Measurements from ENCODE around the gene SCYL3.
"Not testable (repeated sequence)": the region's sequence is repeated elsewhere in the genome, so short reads cannot be mapped to it uniquely, and the experiment has no call there.

SCYL3 gene

DNA sequence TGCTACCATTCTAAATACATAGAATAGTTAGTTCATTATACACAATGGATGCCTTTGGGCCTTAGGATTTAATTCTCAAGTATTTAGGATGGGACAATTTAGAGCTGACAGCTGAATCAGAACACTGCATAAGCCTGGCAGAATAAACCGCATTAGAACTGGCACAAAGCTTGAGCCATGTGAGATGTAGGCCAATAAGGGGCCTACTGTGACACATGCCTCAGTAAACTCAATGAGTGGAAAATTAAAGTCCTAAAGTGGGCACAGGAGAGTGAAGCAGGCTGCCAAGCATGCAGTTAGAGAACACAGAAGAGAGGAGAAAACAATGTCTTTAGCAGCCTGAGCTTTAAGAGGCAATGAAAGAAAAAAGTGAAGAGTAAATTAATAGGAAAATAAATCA lies 24.3 kb downstream of the SCYL3 start:
- no peak for DNase-seq (ENCODE audit: low read depth)

DNA sequence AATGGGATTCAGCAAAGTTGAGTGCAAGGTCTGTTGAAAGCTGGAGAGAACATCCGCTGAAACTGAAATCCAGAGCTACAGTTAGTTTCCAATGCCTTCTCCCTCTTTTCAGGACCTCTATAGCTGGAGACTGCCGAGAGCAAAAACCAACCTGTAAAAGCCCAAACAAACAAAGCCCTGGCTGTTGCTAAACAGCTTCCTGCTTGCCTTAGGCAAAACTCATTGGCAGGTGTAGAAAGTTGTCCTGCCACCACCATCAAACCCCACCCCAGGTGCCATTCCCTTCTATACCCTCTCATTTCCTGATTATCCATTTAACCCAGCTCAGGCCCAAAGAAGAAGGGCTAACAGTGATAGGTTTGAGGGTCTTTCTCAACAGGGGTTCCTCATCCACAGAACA lies 24.7 kb downstream of the SCYL3 start:
- no peak for DNase-seq (ENCODE audit: low read depth)

DNA sequence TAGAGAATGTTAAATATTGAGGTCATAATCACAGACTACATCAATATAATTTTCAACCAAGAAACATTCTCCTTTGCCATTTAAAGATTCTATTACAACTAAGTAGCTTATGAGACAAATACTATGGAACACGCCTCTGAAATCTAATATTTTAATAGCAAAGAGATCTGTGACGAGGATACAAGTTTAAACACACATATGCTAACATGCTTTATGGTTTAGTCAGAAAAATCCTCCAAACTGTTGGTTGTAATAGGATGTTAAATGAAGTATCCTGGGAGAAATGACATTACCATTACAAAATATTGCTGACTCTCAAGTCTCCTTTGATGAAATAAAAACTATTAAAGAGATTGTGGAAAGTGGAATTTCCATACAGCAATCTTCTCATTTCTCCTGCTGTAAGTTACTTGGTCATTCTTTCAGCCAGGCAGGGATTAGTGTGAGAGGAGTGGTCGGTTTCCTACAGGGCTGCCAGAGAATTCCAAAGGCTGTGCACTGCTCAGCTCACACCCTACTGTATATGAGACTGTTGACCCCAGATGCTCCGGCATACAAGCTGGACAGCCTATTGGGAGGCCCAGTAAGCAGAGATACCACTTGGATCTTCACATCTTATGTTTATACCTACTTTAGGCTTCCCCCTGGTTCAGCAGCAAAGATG lies 26.6 kb downstream of the SCYL3 start:
- no peak for DNase-seq (ENCODE audit: low read depth)

DNA sequence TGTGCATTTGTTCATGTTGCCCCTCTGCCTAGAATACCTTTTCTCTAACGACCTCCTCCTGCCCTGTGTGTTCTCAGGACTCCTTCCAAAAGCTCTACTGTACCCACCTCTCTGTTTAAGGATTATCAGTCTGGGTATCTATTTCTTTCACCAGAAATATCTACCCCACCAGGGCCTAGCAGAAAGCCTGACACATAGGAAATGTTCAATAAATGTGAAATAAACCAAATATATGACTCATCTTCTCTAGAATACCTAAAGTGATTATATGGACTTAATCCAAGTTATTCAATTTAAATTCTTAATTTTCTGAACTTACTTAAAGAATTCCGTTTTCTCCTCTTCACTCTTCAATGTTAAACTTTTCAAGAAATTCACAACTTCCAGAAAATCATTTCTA lies 27.1 kb downstream of the SCYL3 start:
- no peak for DNase-seq (ENCODE audit: low read depth)

DNA sequence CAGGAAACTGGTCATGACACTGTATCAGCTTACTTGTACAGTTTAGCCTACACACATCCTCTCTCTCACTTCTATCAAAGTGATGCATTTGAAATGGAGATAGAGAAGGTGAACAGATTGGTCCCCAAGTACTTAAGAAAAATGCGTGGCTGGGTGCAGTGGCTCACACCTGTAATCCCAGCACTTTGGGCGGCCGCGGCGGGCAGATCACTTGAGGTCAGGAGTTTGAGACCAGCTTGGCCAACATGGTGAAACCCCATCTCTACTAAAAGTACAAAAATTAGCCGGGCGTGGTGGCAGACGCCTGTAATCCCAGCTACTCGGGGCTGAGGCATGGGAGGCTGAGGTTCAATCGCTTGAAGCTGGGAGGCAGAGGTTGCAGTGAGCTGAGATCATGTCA lies 29.2 kb downstream of the SCYL3 start:
- not testable (repeated sequence) for DNase-seq (ENCODE audit: low read depth)

DNA sequence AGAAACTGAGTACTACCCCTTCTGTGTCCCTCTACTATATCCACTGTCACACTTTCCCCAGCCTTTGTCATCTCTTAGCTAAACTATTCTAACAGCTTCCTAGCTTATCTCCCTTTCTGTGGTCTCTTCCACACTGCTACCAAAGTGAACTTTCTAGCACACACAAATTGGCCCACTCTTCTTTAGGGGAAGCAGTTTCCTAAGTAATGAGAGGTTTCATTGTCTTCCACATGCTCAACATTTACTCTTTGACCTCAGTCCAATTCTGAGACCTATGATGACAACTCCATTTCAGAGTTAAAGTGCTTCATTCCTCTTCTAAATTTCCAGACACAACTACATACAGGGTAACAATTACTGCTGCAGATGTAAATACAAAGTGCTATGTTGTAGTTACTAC lies 32.9 kb downstream of the SCYL3 start:
- DNase-seq (ENCODE audit: low read depth), result no peak

DNA sequence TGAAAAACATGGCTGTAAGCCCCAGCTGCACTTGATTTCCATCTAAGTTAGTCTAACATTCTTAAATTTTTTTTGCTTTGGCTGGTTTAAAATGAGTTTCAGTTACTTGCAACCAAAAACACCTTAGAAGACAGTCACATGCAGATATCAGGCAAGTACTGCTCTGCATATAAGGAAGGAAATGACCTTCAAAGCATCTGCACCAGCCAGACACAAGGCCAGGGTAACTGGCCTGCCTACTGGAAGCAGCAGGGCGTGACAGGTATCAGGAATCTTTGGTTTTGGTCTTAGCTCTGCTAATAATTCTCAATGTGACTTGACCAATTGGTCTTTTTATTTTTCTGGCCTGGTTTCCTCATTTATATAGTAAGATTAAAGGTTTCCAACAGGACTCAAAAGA lies 33.5 kb downstream of the SCYL3 start:
- no peak for DNase-seq (ENCODE audit: low read depth)

DNA sequence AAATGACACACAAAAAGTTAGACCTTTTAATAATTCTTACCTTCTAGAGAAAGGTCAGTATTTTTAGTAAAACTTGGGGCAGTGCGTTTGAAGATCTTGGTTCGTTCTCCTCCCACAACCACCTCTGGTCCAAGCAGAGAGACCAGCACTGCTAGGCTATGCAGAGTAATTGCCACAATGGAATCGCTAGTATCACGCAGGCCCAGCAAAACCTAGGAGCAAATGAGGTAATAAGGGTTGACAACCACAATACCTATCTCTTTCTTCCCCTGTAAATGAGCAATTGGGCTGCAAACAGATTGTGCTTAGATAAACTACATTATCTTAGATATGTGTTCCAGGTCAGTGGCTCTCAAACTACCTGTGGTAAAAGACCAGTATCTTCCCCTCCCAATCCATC lies 34.7 kb downstream of the SCYL3 start:
- DNase-seq (ENCODE audit: low read depth), result no peak

DNA sequence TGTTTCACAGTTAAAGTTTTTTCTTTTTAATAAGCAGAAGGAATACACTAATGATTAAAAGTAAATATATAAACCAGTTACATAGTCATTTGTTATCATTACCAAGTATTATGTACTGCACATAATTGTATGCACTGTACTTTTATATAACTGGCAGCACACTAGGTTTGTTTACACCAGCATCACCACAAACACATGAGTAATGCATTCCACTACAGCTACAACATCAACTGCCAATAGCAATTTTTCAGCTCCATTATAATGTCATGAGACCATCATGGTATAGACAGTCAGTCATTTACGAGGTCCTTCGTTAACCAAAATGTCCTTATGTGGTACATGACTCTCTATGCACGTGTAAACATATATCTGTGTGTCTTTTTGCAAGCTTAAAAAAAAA lies 35.2 kb downstream of the SCYL3 start:
- DNase-seq (ENCODE audit: low read depth), result no peak

DNA sequence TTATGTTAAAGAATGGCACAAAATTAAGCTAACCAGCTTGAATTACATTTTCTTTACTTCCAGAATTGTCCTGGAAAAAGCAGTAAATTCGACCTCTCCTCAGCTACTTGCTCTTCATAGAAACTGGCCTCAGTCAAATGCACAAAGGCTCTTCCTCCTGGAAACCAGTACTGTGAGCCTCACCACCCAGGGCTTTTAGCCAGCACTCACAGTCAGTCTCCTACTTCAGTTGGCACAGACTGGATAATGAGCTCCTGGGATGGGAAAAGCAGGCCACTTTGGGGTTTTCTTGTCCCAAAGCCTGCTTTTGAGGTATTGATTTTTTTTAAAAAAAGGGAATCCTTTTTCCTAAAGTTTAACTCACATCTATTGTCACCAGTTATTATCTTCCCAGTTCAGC lies 40.4 kb downstream of the SCYL3 start:
- no peak for DNase-seq (ENCODE audit: low read depth)

DNA sequence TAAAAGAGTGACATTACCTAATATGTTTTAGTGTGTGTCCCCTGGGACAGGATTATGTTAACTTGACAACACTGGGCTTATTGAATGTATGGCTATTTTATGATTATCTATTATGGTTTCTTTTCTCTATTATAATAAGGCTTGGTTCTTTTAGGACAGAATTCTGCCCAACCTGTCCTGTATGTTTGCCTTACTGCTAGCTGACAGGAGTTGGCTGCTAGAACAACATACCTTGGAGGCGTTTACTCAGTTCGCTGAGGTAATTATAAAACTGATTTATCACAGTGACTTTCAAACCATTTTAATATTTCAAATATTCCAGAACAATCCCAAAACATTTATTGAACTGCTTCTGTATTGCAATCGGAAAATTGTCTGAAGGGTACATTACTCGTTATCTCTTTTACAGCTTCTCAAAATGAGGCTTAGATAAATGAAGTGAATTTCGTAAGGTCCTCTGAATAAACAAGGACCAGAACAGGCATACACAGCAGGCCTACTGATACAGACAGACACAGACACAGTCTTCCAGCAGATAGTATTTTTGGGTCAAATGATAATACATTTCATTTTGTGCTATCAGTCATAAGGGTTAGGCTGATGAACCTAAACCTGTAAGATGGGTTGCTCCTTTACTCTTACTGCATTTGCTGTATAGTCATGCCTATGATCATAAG lies 44.2 kb downstream of the SCYL3 start:
- no peak for DNase-seq (ENCODE audit: low read depth)

DNA sequence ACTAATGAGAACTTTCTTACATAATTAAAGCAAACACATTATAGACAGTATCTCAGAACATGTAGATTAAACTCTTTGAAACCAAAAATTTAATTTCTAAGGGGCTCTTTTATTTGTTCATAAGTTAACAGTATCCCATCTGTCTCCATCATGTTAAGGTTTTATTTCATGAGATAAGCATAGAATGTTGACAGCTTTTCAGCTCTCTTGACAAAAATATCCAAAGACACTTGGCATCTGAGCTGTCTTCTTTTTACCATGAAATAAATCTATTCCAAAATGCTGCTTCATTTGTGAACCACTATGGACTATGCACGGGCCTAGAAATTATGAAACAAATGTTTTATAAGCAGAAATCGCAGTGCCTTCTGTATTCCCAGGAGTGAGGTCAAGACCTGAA lies 45.2 kb downstream of the SCYL3 start:
- no peak for DNase-seq (ENCODE audit: low read depth)

DNA sequence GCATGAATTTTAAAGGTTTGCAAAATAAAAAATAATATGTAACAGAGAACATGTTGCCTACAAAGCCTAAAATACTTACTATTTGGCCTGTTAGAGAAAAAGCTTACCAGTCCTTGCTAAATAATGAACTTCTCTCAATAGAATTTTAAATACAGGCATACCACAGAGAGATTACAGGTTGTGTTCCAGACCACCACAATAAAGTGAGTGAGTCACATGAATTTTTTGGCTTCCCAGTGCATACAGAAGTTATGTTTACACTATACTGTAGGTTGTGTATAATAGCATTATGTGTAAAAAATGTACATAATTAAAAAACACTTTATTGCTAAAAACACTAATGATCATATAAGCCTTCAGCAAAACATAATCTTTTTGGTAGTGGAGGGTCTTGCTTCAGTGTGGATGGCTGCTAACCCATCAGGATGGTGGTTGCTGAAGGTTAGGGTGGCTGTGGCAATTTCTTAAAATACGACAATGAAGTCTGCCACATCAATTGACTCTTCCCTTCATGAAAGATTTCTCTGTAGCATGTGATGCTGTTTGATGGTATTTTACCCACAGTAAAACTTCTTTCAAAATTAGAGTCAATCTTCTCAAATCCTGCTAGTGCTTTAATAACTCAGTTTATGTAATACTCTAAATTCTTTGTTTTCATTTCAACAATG lies 48.6 kb downstream of the SCYL3 start:
- no peak for DNase-seq (ENCODE audit: low read depth)

DNA sequence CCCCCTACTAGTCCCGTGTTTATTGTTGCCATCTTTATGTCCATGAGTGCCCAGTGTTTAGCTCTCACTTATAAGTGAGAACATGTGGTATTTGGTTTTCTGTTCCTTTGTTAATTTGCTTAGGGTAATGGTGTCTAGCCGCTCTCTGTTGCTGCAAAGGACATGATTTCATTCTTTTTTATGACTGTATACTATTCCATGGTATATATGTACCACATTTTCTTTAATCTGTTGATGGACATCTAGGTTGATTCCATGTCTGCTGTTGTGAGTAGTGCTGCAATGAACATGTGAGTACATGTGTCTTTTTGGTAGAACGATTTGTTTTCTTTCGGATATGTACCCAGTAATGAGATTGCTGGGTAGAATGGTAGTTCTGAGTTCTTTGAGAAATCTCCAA lies 54.8 kb downstream of the SCYL3 start:
- DNase-seq (ENCODE audit: low read depth), result no peak

DNA sequence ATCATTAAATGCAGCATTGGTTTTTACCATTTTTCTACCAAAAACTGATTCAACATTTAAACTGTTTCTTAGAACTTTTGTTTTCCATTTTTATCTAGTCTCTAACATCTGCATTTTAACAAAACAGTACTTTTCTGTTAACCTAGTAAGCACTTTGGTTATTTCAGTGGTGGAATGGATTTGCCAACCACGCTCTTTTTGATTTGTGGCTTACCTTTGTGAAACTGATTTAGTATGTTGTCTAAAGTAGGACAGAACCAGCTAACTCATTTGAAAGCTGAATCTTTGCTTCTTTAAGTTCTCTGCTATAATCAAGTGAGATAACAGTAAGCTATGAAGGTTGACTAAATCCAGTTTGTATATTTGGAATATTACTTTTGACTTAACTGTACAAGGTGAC lies 57.5 kb downstream of the SCYL3 start:
- no peak for DNase-seq (ENCODE audit: low read depth)

DNA sequence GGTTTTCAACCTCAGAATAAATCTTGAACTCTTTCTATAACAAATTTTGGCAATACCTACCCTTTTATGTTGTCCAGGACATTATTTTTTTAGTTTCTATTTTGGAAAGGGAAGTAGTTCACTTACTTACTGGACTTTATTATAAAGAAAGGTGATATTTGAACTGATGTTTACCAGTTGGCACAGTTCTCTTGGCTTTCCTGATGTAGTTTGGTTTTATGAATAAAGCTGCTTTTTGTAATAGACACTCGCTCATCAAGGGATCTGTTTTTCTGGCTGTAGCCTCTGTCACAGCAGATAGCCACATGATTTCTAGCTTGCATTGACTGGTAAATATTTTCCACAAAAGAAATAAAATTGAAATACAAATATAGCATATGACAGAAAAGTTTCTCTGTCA lies 58.0 kb downstream of the SCYL3 start:
- no peak for DNase-seq (ENCODE audit: low read depth)

DNA sequence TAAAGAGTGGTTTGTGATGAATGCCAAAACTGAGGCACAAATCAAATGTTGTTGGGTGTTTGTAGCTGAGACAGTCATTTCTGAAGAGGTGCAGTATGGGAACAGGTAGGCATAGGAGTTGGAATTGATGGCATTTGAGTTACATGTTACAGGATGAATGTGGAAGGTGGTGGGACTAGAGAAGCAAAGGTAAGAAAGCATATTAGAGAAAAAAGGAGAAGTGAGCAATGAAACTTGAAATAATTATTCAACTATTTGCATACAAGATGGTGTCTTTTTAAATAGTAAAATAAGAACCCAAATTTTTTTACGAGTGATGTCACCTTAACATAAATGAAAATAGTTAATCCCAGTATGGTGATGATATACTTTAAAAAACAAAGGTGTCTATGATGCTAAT lies 58.8 kb downstream of the SCYL3 start:
- DNase-seq (ENCODE audit: low read depth), result no peak

DNA sequence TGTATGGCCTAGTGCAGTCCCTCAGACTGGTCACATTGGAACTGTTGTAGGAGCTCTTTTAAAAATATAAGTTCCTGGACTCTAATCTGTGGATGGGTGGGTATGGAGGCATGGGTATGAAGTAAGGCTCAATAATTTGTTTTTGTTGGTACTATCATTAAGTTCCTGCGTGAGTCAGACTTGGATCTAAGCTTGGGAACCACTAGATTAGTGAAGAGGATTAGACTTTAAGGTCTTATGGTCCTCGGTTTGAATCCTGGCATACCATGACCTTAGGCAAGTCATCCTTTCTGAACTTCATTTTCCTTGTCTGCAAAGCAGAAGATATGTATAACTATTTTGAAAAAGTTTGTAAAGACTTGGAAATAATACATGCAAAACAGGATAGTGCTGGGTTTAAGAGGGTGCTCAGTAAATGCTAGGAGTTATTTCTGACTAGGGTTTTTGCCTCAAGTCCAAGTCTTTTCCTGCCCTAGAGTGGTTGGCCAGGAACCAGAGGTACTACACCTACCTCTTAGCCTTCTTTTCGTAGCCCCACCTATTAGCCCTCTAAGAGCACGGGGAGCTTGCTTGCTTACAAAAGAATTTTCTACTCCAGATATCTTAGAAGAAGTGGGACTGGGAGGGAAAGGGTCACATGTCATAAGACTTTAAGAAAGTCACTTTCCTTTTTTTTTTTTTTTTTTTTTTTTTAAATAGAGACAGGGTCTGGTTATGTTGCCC lies 60.4 kb downstream of the SCYL3 start:
- DNase-seq (ENCODE audit: low read depth), result no peak

DNA sequence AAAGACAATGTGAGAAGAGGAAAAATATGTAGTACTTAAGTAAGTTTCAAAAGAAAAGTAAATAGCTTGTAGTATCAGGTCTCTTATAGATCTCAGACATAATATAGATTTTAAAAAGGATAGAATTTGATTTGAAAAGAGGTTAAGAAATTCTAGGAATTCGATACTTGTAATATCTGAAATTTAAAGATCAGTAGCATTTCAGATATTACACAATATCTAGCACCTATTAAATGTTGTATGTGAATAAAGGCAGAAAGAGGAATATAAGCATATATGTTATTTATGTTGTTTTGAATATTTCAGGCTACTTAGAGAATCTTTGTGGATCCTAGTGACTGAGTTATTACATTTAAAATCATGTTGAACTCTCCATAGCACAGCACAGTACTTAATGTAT lies 64.0 kb downstream of the SCYL3 start:
- no peak for DNase-seq (ENCODE audit: low read depth)

DNA sequence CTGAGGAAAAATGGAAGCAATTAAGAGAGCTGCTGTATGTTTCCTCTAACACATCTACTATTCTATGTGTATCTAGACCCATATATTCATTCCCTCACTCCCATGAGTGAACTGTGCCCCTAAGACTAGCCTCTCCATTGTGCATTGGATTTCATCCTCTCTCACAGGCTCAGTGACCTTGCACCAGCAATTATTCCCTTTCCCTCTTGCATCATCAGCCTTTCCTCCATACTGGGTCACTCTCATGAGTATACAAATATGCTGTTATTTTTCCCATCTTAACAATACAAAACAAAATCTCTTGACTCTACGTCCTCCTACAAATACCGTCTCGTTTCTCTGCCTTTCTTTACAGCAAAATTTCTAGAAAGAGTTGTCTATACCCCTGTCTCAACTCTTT lies 69.5 kb downstream of the SCYL3 start:
- no peak for DNase-seq (ENCODE audit: low read depth)

DNA sequence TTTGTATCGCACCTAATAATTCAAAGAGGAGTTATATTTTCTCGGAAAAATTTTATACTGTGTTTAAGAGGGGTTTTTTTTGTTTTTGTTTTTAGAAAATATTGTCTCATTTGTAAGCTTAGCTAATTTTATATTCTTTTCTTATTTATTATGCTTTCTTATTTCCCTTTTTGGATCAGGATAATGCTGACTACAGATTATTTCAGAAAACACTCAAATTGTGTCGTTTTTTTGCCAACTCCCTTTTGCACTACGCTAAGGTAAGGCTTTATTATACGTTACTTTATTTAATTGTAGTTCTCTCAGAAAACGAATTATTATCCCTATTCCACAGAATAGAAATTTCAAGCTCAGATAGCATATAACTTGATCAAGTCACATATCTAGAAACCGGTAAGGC lies 72.2 kb downstream of the SCYL3 start:
- DNase-seq (ENCODE audit: low read depth), result no peak

DNA sequence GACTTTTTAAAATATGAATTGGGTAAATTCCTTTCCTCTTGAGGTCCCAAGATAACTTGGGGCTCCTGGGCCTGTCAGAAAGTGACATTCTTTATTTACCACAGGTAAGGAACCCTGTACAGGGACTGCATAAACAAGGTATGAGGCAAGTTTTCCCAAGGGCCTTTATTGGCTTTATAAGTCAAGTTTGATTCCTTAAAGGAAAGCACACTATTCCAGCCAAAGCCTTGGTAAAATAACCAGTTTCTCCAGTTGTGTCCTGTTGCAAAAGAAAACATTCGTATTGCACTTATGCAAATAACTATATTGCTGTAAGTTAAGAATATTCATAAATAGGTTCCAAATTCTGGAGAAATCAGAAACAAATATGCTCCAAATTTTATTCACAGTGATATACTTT lies 77.1 kb downstream of the SCYL3 start:
- no peak for DNase-seq (ENCODE audit: low read depth)

DNA sequence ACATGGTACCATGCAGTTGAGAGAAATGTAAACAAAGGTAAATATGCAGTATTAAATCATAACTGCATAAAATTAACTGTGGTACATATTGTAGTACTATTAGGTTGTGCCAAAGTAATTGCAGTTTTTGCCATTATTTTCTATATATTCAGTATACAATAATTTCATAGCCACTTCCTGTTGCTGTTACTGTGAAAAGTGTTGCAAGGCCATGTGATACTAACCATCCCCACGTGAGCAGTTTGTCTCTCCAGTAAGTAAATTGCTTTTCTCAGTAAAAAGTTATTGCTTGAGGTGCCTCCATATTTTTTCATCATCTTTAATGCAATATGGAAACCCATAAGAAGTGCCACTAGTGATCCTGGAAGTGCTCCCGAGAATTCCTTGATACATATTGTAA lies 79.4 kb downstream of the SCYL3 start:
- DNase-seq (ENCODE audit: low read depth), result no peak

Data from stimulated activated CD8-positive, alpha-beta memory T cell treated with anti-CD3 and anti-CD28 coated beads, Interleukin-12 subunit alpha, Interleukin-12 subunit beta, amount 100 ng/mL, for 4 hours (primary cell).